HepG2 (cell line): ENCODE data around the gene IL18R1. TPM values are rescaled to one million over a fixed set of nuclear protein-coding genes. Genes with fewer than 3 reads are reported as not detected.

Source experiments
- ATAC-seq: fragments of 200-7000 bp; cut with Tn5 transposase; 3 replicates; pipeline ENCODE4 v1.9.1; 2020; ENCODE audit warnings: mild to moderate bottlenecking, moderate library complexity
- BruUV-seq: library from RNA; stranded (reverse); fragments of 400-500 nt; replicated peaks from 2 replicates; lab custom pipeline; 2021; lab: Mats Ljungman, UMichigan
- CTCF ChIA-PET: fragments of 300-600 bp; formaldehyde crosslinking; extraction: SDS; loops from one replicate; lab custom pipeline; 2021; ENCODE audit warnings: low total read pairs, inconsistent platforms, low intra/inter-chr PET ratio; lab: Yijun Ruan, JAX
- POLR2A ChIA-PET: fragments of 350-600 bp; sonication (Branson Sonifier 250); formaldehyde crosslinking; loops from one replicate; lab custom pipeline; 2020; ENCODE audit warnings: antibody characterized with exemption, inconsistent platforms; lab: Yijun Ruan, JAX
- DNase-seq: peaks from one replicate; pipeline ENCODE4 v3.0.0-alpha.2; 2015; ENCODE audit warnings: low spot score
- FAIRE-seq: peaks from 3 replicates; lab custom pipeline; 2011; peaks lifted over from hg19 to GRCh38; lab: Jason Lieb, UNC
- H2AFZ ChIP-seq: one replicate; pipeline ENCODE4 v1.6.1; 2011; ENCODE audit warnings: low read length, inconsistent platforms
- H3K27ac ChIP-seq: fragments of 300-600 bp; 3 replicates; pipeline ENCODE4 v1.8.0; 2011; ENCODE audit warnings: mixed run types, mild to moderate bottlenecking, mixed read lengths, low read length, inconsistent platforms; ENCODE audit not compliant: insufficient read depth; ENCODE audit errors: extremely low read length
- H3K27me3 ChIP-seq, 2 experiments: fragments of 200-600 bp in 1 of 2; 2 replicates in 1 of 2; 3 replicates in 1 of 2; pipeline versions ENCODE4 v1.6.0 to v1.8.0; 2011; ENCODE audit warnings: low read length in 2 of 2, mild to moderate bottlenecking in 2 of 2, moderate library complexity in 2 of 2, inconsistent platforms in 1 of 2; ENCODE audit not compliant: insufficient read depth in 2 of 2, control insufficient read depth in 1 of 2
- H3K36me3 ChIP-seq, 2 experiments: fragments of 200-600 bp in 1 of 2; replicated peaks in 1 of 2; 2 replicates in 1 of 2; 3 replicates in 1 of 2; pipeline versions ENCODE4 v1.5.1 to v1.8.0; 2011; ENCODE audit warnings: low read length in 2 of 2, inconsistent platforms in 1 of 2; ENCODE audit not compliant: insufficient read depth in 2 of 2, control insufficient read depth in 1 of 2
- H3K4me1 ChIP-seq: 2 replicates; pipeline ENCODE4 v1.5.1; 2012; ENCODE audit warnings: low read length, inconsistent platforms; ENCODE audit not compliant: insufficient read depth
- H3K4me2 ChIP-seq: 2 replicates; pipeline ENCODE4 v1.6.0; 2011; ENCODE audit warnings: low read depth, low read length, inconsistent platforms
- H3K4me3 ChIP-seq, 3 experiments: fragments of 200-600 bp in 1 of 3; sonication (generic), shearing (Covaris generic) in 1 of 3; replicated peaks in 1 of 3; 2 replicates each; pipeline ENCODE4 v1.5.1; 2011 to 2016; ENCODE audit warnings: low read length in 3 of 3, inconsistent platforms in 2 of 3, low read depth in 2 of 3, mild to moderate bottlenecking in 2 of 3, control low read depth in 1 of 3, mixed read lengths in 1 of 3; ENCODE audit not compliant: insufficient read depth in 1 of 3
- H3K79me2 ChIP-seq: one replicate; pipeline ENCODE4 v1.6.1; 2011; ENCODE audit warnings: low read length, inconsistent platforms; ENCODE audit not compliant: insufficient read depth
- H3K9ac ChIP-seq: 2 replicates; pipeline ENCODE4 v1.6.0; 2011; ENCODE audit warnings: mild to moderate bottlenecking, low read depth, low read length, inconsistent platforms; ENCODE audit not compliant: insufficient read depth
- H3K9me3 ChIP-seq: 2 replicates; pipeline ENCODE4 v1.5.1; 2012; ENCODE audit warnings: mild to moderate bottlenecking, low read length
- H4K20me1 ChIP-seq: 2 replicates; pipeline ENCODE4 v1.6.0; 2011; ENCODE audit warnings: inconsistent platforms, mild to moderate bottlenecking, low read length, moderate library complexity; ENCODE audit not compliant: insufficient read depth
- CENPX ChIP-seq: sonication (generic); formaldehyde crosslinking; IDR thresholded peaks from 2 replicates; pipeline ENCODE4 v1.9.0; 2021; ENCODE audit warnings: mild to moderate bottlenecking, missing genetic modification reagents, moderate library complexity
- ISL2 ChIP-seq: sonication (generic); formaldehyde crosslinking; IDR thresholded peaks from 2 replicates; pipeline ENCODE4 v1.5.0; 2020; ENCODE audit warnings: missing genetic modification reagents
- MXD4 ChIP-seq: IDR thresholded peaks from 2 replicates; pipeline ENCODE4 v1.6.1; 2016; ENCODE audit warnings: mild to moderate bottlenecking, missing biosample characterization, missing genetic modification reagents
- MYNN ChIP-seq: sonication (generic); formaldehyde crosslinking; IDR thresholded peaks from 2 replicates; pipeline ENCODE4 v1.4.0; 2020; ENCODE audit warnings: mild to moderate bottlenecking, low read depth, missing genetic modification reagents
- NFE2L1 ChIP-seq: sonication (generic); formaldehyde crosslinking; IDR thresholded peaks from 2 replicates; pipeline ENCODE4 v1.4.0; 2020; ENCODE audit warnings: missing genetic modification reagents, mild to moderate bottlenecking, borderline replicate concordance
- PPARG ChIP-seq: conservative IDR thresholded peaks from 2 replicates; pipeline ENCODE4 v1.6.1; 2016; ENCODE audit warnings: missing biosample characterization, missing genetic modification reagents
- SOX13 ChIP-seq, 3 experiments: fragments of 450-650 bp in 1 of 3; sonication (generic) in 1 of 3; formaldehyde crosslinking in 1 of 3; IDR thresholded peaks in 2 of 3; conservative IDR thresholded peaks in 1 of 3; 2 replicates each; pipeline versions ENCODE4 v1.5.0 to v1.6.1; 2016 to 2020; ENCODE audit warnings: antibody characterized with exemption in 1 of 3, mild to moderate bottlenecking in 1 of 3, missing compliant biosample characterization in 1 of 3, missing genetic modification reagents in 1 of 3, moderate library complexity in 1 of 3
- ZFP41 ChIP-seq: sonication (generic); formaldehyde crosslinking; IDR thresholded peaks from 2 replicates; pipeline ENCODE4 v1.4.0; 2020; ENCODE audit warnings: mild to moderate bottlenecking, missing genetic modification reagents, borderline replicate concordance
- ZKSCAN5 ChIP-seq: sonication (generic); formaldehyde crosslinking; IDR thresholded peaks from 2 replicates; pipeline ENCODE4 v1.5.1; 2020; ENCODE audit warnings: mild to moderate bottlenecking, missing genetic modification reagents
- ZNF124 ChIP-seq: sonication (generic); formaldehyde crosslinking; IDR thresholded peaks from 2 replicates; pipeline ENCODE4 v1.4.0; 2020; ENCODE audit warnings: missing genetic modification reagents
- WGBS: methylation state at CpG from one replicate; pipeline ENCODE4 v1.1.6; 2017; ENCODE audit warnings: low lambda C conversion rate; 5-methylcytosine and 5-hydroxymethylcytosine counted together
- in situ Hi-C: cut with HindIII; loops from 2 replicates; pipeline ENCODE4 v1.10.0; 2017; ENCODE audit warnings: low pct_unique_long_range_greater_than_20kb; ENCODE audit not compliant: extremely low pct_ligation_motif_present
- intact Hi-C: fragments of 100-400 bp; cut with micrococcal nuclease; formaldehyde crosslinking; loops from one replicate; pipeline ENCODE4 v1.10.0; 2022; ENCODE audit not compliant: unreplicated experiment
- polyA plus RNA-seq, 8 experiments: library from polyadenylated mRNA; depleted of rRNA in 3 of 8; stranded (reverse) in 7 of 8; unstranded in 1 of 8; fragments of >200 nt; fragmentation: Illumina TruSeq in 4 of 8; extraction: Trizol in 4 of 8; gene quantifications; 2 replicates each; pipeline versions ENCODE4 v1.2.1 to v1.2.3, GENCODE V29; 2011 to 2016; ENCODE audit warnings: low read depth in 4 of 8, missing spikeins in 1 of 8, mixed read lengths in 1 of 8; ENCODE audit not compliant: insufficient read depth in 1 of 8
- total RNA-seq, 5 experiments: library from RNA; depleted of rRNA; stranded (reverse); fragments of >200 nt; fragmentation: Illumina TruSeq; extraction: Trizol; gene quantifications; 2 replicates each; pipeline ENCODE4 v1.2.3, GENCODE V29; 2016; ENCODE audit warnings: low read depth in 1 of 5
- TF ChIP-seq, protein P1 (sequence below): sonication (generic); formaldehyde crosslinking; IDR thresholded peaks from 2 replicates; pipeline ENCODE4 v1.4.0; 2020; ENCODE audit warnings: missing genetic modification reagents
- TF ChIP-seq, protein P2 (sequence below): sonication (generic); formaldehyde crosslinking; IDR thresholded peaks from 2 replicates; pipeline ENCODE4 v1.9.0; 2021; ENCODE audit warnings: missing genetic modification reagents, mild to moderate bottlenecking, borderline replicate concordance

Gene IL18R1
- total and polyA plus RNA-seq, 2 of the 13 experiments (the other 11 are each of a cell fraction or from before 2014, with no cell fraction given), result 0.01 to 0.04 TPM

DNA sequence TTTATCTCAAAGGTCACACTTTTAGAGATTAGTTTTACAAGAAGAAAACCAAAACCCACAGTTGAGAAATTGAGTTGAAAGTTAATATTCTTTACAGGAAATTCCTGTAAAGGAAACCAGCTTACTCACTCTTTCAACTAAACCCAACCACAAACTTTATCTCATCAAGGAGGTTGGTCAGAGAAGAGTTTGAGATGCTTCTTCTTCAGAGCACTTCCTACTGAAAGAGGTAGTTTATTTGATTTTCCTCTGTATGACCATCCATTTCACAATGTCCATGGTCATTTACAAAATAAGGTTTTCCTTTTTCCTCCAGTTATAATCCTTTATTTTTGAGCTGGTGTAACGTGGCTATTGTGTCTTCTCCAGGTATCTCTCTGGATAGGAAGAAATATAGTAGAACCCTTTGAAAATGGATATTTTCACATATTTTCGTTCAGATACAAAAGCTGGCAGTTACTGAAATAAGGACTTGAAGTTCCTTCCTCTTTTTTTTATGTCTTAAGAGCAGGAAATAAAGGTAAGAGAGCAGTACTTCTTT lies 62.9 kb downstream of the IL18R1 start:
- peaks cover 2 to 32% of the 10 kb centered on the region in 2 experiments; a peak in 3 of 5 replicates for H3K27me3 ChIP-seq
- no peaks in the 10 kb centered on the region for H3K4me1 ChIP-seq
- H3K9me3 ChIP-seq, result no peaks in the 10 kb centered on the region
- H3K9ac ChIP-seq, result no peak overlapping the region
- CTCF ChIA-PET, result no interaction called here
- POLR2A ChIA-PET, result no interaction called here
- ATAC-seq (no peak), DNase-seq (no peak), FAIRE-seq (no peak)
- H3K4me2 ChIP-seq, result no peak overlapping the region
- TF ChIP-seq PPARG (CRISPR knock-in tag) (no peak), ZFP41 (CRISPR knock-in tag) (no peak), ZNF124 (no peak), ZKSCAN5 (CRISPR knock-in tag) (no peak), MXD4 (CRISPR knock-in tag) (no peak)
- no peaks in the 10 kb centered on the region for H3K36me3 ChIP-seq
- H3K79me2 ChIP-seq, result no peaks in the 10 kb centered on the region
- H4K20me1 ChIP-seq, result no peaks in the 10 kb centered on the region
- H3K4me3 ChIP-seq, result no peak overlapping the region
- in situ Hi-C loops (no loop called here), intact Hi-C loops (no loop called here)
- no TSS peak for BruUV-seq
- H3K27ac ChIP-seq, result no peak overlapping the region
- 0% methylated on average over 2 of the region's 2 CpGs for WGBS
- no peak overlapping the region for H2AFZ ChIP-seq

DNA sequence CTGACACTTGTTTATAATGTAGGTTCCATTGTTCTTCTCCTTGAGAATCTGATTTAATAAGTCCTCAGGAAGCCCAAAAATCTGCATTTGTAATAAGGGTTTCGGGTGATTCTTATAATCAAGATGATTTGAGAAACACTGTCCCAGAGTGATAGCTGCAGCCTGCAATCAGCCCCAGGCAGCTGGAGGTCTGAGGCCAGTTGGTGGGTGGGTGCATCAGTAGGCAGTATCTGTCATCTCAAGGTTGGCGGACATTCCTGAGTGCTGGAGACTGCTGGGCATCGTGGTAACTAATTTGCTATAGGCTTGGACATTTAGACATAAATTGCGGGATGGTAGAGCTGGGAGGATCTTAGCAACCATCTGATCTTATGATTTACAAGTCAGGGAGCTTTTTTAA lies 64.7 kb downstream of the IL18R1 start:
- CTCF ChIA-PET, result no interaction called here
- ATAC-seq, result no peak
- TF ChIP-seq ISL2 (CRISPR knock-in tag) (no peak), SOX13 (IDR thresholded peaks at IDR 0.05) (no peak), SOX13 (CRISPR knock-in tag; conservative IDR thresholded peaks at IDR 0.05 in 1 of 2, IDR thresholded peaks at IDR 0.05 in 1 of 2) (no peak), CENPX (CRISPR knock-in tag) (no peak), NFE2L1 (CRISPR knock-in tag) (no peak), MYNN (CRISPR knock-in tag) (no peak)
- TF ChIP-seq, protein P1, sequence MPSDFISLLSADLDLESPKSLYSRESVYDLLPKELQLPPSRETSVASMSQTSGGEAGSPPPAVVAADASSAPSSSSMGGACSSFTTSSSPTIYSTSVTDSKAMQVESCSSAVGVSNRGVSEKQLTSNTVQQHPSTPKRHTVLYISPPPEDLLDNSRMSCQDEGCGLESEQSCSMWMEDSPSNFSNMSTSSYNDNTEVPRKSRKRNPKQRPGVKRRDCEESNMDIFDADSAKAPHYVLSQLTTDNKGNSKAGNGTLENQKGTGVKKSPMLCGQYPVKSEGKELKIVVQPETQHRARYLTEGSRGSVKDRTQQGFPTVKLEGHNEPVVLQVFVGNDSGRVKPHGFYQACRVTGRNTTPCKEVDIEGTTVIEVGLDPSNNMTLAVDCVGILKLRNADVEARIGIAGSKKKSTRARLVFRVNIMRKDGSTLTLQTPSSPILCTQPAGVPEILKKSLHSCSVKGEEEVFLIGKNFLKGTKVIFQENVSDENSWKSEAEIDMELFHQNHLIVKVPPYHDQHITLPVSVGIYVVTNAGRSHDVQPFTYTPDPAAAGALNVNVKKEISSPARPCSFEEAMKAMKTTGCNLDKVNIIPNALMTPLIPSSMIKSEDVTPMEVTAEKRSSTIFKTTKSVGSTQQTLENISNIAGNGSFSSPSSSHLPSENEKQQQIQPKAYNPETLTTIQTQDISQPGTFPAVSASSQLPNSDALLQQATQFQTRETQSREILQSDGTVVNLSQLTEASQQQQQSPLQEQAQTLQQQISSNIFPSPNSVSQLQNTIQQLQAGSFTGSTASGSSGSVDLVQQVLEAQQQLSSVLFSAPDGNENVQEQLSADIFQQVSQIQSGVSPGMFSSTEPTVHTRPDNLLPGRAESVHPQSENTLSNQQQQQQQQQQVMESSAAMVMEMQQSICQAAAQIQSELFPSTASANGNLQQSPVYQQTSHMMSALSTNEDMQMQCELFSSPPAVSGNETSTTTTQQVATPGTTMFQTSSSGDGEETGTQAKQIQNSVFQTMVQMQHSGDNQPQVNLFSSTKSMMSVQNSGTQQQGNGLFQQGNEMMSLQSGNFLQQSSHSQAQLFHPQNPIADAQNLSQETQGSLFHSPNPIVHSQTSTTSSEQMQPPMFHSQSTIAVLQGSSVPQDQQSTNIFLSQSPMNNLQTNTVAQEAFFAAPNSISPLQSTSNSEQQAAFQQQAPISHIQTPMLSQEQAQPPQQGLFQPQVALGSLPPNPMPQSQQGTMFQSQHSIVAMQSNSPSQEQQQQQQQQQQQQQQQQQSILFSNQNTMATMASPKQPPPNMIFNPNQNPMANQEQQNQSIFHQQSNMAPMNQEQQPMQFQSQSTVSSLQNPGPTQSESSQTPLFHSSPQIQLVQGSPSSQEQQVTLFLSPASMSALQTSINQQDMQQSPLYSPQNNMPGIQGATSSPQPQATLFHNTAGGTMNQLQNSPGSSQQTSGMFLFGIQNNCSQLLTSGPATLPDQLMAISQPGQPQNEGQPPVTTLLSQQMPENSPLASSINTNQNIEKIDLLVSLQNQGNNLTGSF (CRISPR knock-in tag), result no peak
- TF ChIP-seq, protein P2, sequence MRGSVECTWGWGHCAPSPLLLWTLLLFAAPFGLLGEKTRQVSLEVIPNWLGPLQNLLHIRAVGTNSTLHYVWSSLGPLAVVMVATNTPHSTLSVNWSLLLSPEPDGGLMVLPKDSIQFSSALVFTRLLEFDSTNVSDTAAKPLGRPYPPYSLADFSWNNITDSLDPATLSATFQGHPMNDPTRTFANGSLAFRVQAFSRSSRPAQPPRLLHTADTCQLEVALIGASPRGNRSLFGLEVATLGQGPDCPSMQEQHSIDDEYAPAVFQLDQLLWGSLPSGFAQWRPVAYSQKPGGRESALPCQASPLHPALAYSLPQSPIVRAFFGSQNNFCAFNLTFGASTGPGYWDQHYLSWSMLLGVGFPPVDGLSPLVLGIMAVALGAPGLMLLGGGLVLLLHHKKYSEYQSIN (CRISPR knock-in tag), result no peak

More for the DNA sequence above, 64.7 kb downstream of the IL18R1 start:
- FAIRE-seq (no peak), DNase-seq (no peak)
- Histone ChIP-seq H3K4me3 (no peak overlapping the region), H3K9me3 (no peaks in the 10 kb centered on the region), H3K4me2 (no peak overlapping the region), H3K27me3 (peaks cover 2 to 32% of the 10 kb centered on the region in 2 experiments; a peak in 3 of 5 replicates), H4K20me1 (no peaks in the 10 kb centered on the region), H2AFZ (no peak overlapping the region), H3K79me2 (no peaks in the 10 kb centered on the region), H3K9ac (no peak overlapping the region), H3K36me3 (no peaks in the 10 kb centered on the region), H3K4me1 (no peaks in the 10 kb centered on the region), H3K27ac (no peak overlapping the region)
- in situ Hi-C loops, result no loop called here
- no TSS peak for BruUV-seq
- intact Hi-C loops, result no loop called here
- 8% methylated on average over 4 of the region's 4 CpGs for WGBS
- POLR2A ChIA-PET, result no interaction called here
